WTC11 (cell line): Measurements from ENCODE around the gene GPC5. TPM values are rescaled to one million over a fixed set of nuclear protein-coding genes. Genes with fewer than 3 reads are reported as not detected.

ENCODE experiments used
- ATAC-seq: fragments of 200-7000 bp; cut with Tn5 transposase; 2 replicates; pipeline ENCODE4 v1.10.0; 2021; ENCODE audit warnings: mild to moderate bottlenecking, moderate library complexity
- CTCF ChIA-PET: fragments of 300-600 bp; sonication (Branson Sonifier 250); formaldehyde crosslinking; loops from one replicate; lab custom pipeline; 2021; ENCODE audit warnings: antibody characterized with exemption; lab: Charles Lee
- POLR2A ChIA-PET: fragments of 350-600 bp; sonication (Branson Sonifier 250); formaldehyde crosslinking; loops from one replicate; lab custom pipeline; 2021; ENCODE audit warnings: antibody characterized with exemption; lab: Charles Lee
- DNase-seq: peaks from one replicate; pipeline ENCODE4 v3.0.0; 2021; ENCODE audit warnings: low spot score
- H3K27ac Mint-ChIP-seq: 2 replicates; pipeline ENCODE4 v1.8.0; 2021; ENCODE audit warnings: mixed read lengths
- H3K27me3 Mint-ChIP-seq: 2 replicates; pipeline ENCODE4 v1.8.0; 2021; ENCODE audit warnings: low read depth, mild to moderate bottlenecking, moderate library complexity, mixed read lengths
- H3K36me3 Mint-ChIP-seq: 2 replicates; pipeline ENCODE4 v1.8.0; 2021; ENCODE audit warnings: mixed read lengths
- H3K4me1 Mint-ChIP-seq: 2 replicates; pipeline ENCODE4 v1.8.0; 2022; ENCODE audit warnings: mixed read lengths
- H3K4me3 Mint-ChIP-seq: 2 replicates; pipeline ENCODE4 v1.8.0; 2021; ENCODE audit warnings: mild to moderate bottlenecking, moderate library complexity, mixed read lengths
- H3K9me3 Mint-ChIP-seq: 2 replicates; pipeline ENCODE4 v1.8.0; 2021; ENCODE audit warnings: mixed read lengths
- ATF1 ChIP-seq: sonication (generic); formaldehyde crosslinking; IDR thresholded peaks from 2 replicates; pipeline ENCODE4 v1.8.1; 2023; ENCODE audit warnings: mild to moderate bottlenecking, moderate library complexity, missing genetic modification reagents
- CREM ChIP-seq: sonication (generic); formaldehyde crosslinking; IDR thresholded peaks from 2 replicates; pipeline ENCODE4 v1.8.1; 2022; ENCODE audit warnings: mild to moderate bottlenecking, missing genetic modification reagents, moderate library complexity
- EMX1 ChIP-seq: fragments of 250-450 bp; sonication (Bioruptor Pico); IDR thresholded peaks from 2 replicates; pipeline ENCODE4 v1.8.0; 2021; ENCODE audit warnings: mild to moderate bottlenecking
- GTF2I ChIP-seq: fragments of 250-450 bp; sonication (Bioruptor Pico); conservative IDR thresholded peaks from 2 replicates; pipeline ENCODE4 v1.4.0; 2021; ENCODE audit warnings: mild to moderate bottlenecking
- KAT7 ChIP-seq: sonication (generic); formaldehyde crosslinking; IDR thresholded peaks from 2 replicates; pipeline ENCODE4 v1.8.1; 2023; ENCODE audit warnings: missing genetic modification reagents, mild to moderate bottlenecking, borderline replicate concordance
- MXD4 ChIP-seq: fragments of 250-450 bp; sonication (Bioruptor Pico); IDR thresholded peaks from 2 replicates; pipeline ENCODE4 v1.8.0; 2021; ENCODE audit warnings: mild to moderate bottlenecking, moderate library complexity, borderline replicate concordance
- MYBL2 ChIP-seq: sonication (generic); formaldehyde crosslinking; IDR thresholded peaks from 2 replicates; pipeline ENCODE4 v1.8.1; 2023; ENCODE audit warnings: mild to moderate bottlenecking, moderate library complexity, missing genetic modification reagents
- PRRX2 ChIP-seq: fragments of 250-450 bp; sonication (Bioruptor Pico); IDR thresholded peaks from 2 replicates; pipeline ENCODE4 v1.8.0; 2021; ENCODE audit warnings: mild to moderate bottlenecking
- TEAD4 ChIP-seq: sonication (generic); formaldehyde crosslinking; IDR thresholded peaks from 2 replicates; pipeline ENCODE4 v1.8.0; 2022; ENCODE audit warnings: mild to moderate bottlenecking, missing genetic modification reagents
- ZBTB21 ChIP-seq: sonication (generic); formaldehyde crosslinking; IDR thresholded peaks from 2 replicates; pipeline ENCODE4 v1.8.1; 2023; ENCODE audit warnings: mild to moderate bottlenecking, missing genetic modification reagents, borderline replicate concordance
- ZNF232 ChIP-seq: sonication (generic); formaldehyde crosslinking; IDR thresholded peaks from 2 replicates; pipeline ENCODE4 v1.8.0; 2022; ENCODE audit warnings: mild to moderate bottlenecking, missing genetic modification reagents
- total RNA-seq: library from RNA; stranded (reverse); gene quantifications from 3 replicates; pipeline ENCODE4 v1.2.3, GENCODE V29; 2021
- TF ChIP-seq, protein P1 (sequence below): fragments of 250-450 bp; sonication (Bioruptor Pico); IDR thresholded peaks from 2 replicates; pipeline ENCODE4 v1.9.0; 2021; ENCODE audit warnings: mild to moderate bottlenecking, borderline replicate concordance
- TF ChIP-seq, protein P2 (sequence below): fragments of 200-600 bp; IDR thresholded peaks from 2 replicates; pipeline ENCODE4 v1.8.0; 2022; ENCODE audit warnings: antibody characterized with exemption
- TF ChIP-seq, protein P3 (sequence below): fragments of 250-450 bp; sonication (Bioruptor Pico); conservative IDR thresholded peaks from 2 replicates; pipeline ENCODE4 v1.9.0; 2021; ENCODE audit warnings: mild to moderate bottlenecking
- TF ChIP-seq, protein P4 (sequence below): sonication (generic); formaldehyde crosslinking; IDR thresholded peaks from 2 replicates; pipeline ENCODE4 v1.8.0; 2022; ENCODE audit warnings: mild to moderate bottlenecking, missing genetic modification reagents
- TF ChIP-seq, protein P5 (sequence below): sonication (generic); formaldehyde crosslinking; IDR thresholded peaks from 2 replicates; pipeline ENCODE4 v1.8.1; 2023; ENCODE audit warnings: mild to moderate bottlenecking, missing genetic modification reagents, moderate library complexity
- TF ChIP-seq, protein P6 (sequence below): sonication (generic); formaldehyde crosslinking; IDR thresholded peaks from 2 replicates; pipeline ENCODE4 v1.8.0; 2022; ENCODE audit warnings: mild to moderate bottlenecking, missing genetic modification reagents
- TF ChIP-seq, protein P7 (sequence below): sonication (generic); formaldehyde crosslinking; IDR thresholded peaks from 2 replicates; pipeline ENCODE4 v1.8.0; 2023; ENCODE audit warnings: missing genetic modification reagents
- TF ChIP-seq, protein P8 (sequence below): sonication (generic); formaldehyde crosslinking; IDR thresholded peaks from 2 replicates; pipeline ENCODE4 v1.8.0; 2022; ENCODE audit warnings: mild to moderate bottlenecking, missing genetic modification reagents
- TF ChIP-seq, protein P9 (sequence below): sonication (generic); formaldehyde crosslinking; IDR thresholded peaks from 2 replicates; pipeline ENCODE4 v1.8.0; 2022; ENCODE audit warnings: missing genetic modification reagents

The GPC5 gene
- total RNA-seq, 1 experiment from 2014 or later = 0.46 TPM

DNA sequence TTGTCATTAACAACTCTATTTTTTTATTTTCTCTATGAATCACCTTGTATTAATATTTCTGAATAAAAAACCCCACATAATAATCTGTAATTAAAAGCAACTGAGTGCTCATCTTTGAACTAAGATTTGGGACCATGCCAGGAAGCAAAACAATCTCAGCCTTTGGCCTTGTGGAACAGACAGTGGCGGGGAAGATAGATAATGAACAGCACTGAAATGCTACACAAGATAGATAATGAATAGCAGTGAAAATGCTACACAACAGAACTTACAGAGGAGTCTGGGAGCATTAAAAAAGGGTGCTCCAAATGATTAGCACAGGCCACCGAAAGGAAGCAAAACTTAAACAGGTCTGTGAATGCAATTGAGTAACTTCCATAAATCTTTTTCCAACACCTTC, 134.9 kb downstream of the GPC5 start (continued):
- TF ChIP-seq, protein P1, sequence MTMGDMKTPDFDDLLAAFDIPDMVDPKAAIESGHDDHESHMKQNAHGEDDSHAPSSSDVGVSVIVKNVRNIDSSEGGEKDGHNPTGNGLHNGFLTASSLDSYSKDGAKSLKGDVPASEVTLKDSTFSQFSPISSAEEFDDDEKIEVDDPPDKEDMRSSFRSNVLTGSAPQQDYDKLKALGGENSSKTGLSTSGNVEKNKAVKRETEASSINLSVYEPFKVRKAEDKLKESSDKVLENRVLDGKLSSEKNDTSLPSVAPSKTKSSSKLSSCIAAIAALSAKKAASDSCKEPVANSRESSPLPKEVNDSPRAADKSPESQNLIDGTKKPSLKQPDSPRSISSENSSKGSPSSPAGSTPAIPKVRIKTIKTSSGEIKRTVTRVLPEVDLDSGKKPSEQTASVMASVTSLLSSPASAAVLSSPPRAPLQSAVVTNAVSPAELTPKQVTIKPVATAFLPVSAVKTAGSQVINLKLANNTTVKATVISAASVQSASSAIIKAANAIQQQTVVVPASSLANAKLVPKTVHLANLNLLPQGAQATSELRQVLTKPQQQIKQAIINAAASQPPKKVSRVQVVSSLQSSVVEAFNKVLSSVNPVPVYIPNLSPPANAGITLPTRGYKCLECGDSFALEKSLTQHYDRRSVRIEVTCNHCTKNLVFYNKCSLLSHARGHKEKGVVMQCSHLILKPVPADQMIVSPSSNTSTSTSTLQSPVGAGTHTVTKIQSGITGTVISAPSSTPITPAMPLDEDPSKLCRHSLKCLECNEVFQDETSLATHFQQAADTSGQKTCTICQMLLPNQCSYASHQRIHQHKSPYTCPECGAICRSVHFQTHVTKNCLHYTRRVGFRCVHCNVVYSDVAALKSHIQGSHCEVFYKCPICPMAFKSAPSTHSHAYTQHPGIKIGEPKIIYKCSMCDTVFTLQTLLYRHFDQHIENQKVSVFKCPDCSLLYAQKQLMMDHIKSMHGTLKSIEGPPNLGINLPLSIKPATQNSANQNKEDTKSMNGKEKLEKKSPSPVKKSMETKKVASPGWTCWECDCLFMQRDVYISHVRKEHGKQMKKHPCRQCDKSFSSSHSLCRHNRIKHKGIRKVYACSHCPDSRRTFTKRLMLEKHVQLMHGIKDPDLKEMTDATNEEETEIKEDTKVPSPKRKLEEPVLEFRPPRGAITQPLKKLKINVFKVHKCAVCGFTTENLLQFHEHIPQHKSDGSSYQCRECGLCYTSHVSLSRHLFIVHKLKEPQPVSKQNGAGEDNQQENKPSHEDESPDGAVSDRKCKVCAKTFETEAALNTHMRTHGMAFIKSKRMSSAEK = no peak
- TF ChIP-seq CREM (CRISPR knock-in tag) (no peak), EMX1 (CRISPR knock-in tag) (no peak)
- TF ChIP-seq, protein P2, sequence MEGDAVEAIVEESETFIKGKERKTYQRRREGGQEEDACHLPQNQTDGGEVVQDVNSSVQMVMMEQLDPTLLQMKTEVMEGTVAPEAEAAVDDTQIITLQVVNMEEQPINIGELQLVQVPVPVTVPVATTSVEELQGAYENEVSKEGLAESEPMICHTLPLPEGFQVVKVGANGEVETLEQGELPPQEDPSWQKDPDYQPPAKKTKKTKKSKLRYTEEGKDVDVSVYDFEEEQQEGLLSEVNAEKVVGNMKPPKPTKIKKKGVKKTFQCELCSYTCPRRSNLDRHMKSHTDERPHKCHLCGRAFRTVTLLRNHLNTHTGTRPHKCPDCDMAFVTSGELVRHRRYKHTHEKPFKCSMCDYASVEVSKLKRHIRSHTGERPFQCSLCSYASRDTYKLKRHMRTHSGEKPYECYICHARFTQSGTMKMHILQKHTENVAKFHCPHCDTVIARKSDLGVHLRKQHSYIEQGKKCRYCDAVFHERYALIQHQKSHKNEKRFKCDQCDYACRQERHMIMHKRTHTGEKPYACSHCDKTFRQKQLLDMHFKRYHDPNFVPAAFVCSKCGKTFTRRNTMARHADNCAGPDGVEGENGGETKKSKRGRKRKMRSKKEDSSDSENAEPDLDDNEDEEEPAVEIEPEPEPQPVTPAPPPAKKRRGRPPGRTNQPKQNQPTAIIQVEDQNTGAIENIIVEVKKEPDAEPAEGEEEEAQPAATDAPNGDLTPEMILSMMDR = no peak
- TF ChIP-seq, protein P3, sequence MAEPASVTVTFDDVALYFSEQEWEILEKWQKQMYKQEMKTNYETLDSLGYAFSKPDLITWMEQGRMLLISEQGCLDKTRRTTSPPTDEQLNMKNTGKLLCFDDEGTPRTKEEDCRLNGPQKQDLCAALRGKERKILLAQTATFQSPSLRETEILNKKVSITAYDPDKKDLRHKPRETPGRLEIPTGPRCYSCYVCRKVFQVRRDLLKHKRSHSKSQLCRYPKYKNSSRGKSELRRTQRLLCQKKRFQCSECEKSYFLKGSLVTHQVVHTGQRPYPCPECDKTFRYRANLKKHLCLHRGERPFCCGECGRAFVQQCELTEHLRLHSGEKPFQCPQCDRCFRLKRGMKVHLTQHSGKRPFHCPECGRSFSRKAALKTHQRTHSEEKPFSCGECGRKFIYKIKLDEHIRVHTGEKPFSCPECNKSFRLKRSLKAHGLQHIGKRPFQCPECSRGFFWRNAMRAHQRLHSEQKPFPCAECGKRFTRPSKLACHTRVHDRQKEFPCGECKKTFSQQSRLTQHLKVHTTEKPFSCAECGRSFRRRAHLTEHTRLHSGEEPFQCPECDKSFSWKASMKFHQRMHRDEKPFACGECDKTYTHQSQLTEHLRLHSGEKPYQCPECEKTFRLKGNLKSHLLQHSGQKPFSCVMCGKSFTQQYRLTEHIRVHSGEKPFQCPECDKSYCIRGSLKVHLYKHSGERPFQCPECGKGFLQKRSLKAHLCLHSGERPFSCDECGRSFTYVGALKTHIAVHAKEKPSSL = no peak

DNA sequence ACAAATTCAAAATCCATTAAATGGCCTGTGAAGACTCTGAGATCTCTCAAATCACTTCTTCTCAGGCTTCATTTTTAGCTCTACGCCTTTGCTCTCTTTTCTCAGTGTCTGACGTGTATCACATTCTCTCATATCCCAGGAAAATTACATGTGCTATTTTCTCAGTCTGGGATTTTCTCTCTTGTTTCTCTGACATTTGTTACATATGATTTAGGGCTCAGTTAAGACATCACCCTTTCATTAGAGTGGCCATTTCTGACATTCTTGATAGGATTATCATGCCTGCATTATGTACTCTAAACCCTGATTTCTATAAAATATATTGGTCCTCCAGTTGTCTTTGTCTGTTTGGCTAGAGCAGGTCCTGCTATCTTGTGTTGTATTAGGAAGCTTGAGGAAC, 136.6 kb downstream of the GPC5 start:
- ATAC-seq = no peak
- ChIA-PET CTCF (no interaction called here), POLR2A (no interaction called here)
- no peaks in the 10 kb centered on the region for H3K9me3 Mint-ChIP-seq
- H3K27me3 Mint-ChIP-seq = no peaks in the 10 kb centered on the region
- H3K4me1 Mint-ChIP-seq = peaks cover 4% of the 10 kb centered on the region; the same call in 1 of the 2 replicates
- H3K36me3 Mint-ChIP-seq = no peaks in the 10 kb centered on the region
- DNase-seq = no peak
- H3K27ac Mint-ChIP-seq = no peak overlapping the region
- H3K4me3 Mint-ChIP-seq = no peak overlapping the region
- no peak for TF ChIP-seq MYBL2
- no peak for TF ChIP-seq MXD4 (CRISPR knock-in tag)
- TF ChIP-seq GTF2I (CRISPR knock-in tag) = no peak
- TF ChIP-seq, protein P4, sequence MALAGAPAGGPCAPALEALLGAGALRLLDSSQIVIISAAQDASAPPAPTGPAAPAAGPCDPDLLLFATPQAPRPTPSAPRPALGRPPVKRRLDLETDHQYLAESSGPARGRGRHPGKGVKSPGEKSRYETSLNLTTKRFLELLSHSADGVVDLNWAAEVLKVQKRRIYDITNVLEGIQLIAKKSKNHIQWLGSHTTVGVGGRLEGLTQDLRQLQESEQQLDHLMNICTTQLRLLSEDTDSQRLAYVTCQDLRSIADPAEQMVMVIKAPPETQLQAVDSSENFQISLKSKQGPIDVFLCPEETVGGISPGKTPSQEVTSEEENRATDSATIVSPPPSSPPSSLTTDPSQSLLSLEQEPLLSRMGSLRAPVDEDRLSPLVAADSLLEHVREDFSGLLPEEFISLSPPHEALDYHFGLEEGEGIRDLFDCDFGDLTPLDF (CRISPR knock-in tag) = no peak
- no peak for TF ChIP-seq TEAD4 (CRISPR knock-in tag)
- TF ChIP-seq, protein P5, sequence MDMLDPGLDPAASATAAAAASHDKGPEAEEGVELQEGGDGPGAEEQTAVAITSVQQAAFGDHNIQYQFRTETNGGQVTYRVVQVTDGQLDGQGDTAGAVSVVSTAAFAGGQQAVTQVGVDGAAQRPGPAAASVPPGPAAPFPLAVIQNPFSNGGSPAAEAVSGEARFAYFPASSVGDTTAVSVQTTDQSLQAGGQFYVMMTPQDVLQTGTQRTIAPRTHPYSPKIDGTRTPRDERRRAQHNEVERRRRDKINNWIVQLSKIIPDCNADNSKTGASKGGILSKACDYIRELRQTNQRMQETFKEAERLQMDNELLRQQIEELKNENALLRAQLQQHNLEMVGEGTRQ (CRISPR knock-in tag) = no peak
- TF ChIP-seq, protein P6, sequence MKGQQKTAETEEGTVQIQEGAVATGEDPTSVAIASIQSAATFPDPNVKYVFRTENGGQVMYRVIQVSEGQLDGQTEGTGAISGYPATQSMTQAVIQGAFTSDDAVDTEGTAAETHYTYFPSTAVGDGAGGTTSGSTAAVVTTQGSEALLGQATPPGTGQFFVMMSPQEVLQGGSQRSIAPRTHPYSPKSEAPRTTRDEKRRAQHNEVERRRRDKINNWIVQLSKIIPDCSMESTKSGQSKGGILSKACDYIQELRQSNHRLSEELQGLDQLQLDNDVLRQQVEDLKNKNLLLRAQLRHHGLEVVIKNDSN (CRISPR knock-in tag) = no peak
- TF ChIP-seq, protein P7, sequence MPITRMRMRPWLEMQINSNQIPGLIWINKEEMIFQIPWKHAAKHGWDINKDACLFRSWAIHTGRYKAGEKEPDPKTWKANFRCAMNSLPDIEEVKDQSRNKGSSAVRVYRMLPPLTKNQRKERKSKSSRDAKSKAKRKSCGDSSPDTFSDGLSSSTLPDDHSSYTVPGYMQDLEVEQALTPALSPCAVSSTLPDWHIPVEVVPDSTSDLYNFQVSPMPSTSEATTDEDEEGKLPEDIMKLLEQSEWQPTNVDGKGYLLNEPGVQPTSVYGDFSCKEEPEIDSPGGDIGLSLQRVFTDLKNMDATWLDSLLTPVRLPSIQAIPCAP (CRISPR knock-in tag) = no peak
- TF ChIP-seq ZBTB21 = no peak
- TF ChIP-seq KAT7 (CRISPR knock-in tag) = no peak
- TF ChIP-seq, protein P8, sequence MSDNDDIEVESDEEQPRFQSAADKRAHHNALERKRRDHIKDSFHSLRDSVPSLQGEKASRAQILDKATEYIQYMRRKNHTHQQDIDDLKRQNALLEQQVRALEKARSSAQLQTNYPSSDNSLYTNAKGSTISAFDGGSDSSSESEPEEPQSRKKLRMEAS (CRISPR knock-in tag) = no peak
- no peak for TF ChIP-seq PRRX2
- TF ChIP-seq, protein P9, sequence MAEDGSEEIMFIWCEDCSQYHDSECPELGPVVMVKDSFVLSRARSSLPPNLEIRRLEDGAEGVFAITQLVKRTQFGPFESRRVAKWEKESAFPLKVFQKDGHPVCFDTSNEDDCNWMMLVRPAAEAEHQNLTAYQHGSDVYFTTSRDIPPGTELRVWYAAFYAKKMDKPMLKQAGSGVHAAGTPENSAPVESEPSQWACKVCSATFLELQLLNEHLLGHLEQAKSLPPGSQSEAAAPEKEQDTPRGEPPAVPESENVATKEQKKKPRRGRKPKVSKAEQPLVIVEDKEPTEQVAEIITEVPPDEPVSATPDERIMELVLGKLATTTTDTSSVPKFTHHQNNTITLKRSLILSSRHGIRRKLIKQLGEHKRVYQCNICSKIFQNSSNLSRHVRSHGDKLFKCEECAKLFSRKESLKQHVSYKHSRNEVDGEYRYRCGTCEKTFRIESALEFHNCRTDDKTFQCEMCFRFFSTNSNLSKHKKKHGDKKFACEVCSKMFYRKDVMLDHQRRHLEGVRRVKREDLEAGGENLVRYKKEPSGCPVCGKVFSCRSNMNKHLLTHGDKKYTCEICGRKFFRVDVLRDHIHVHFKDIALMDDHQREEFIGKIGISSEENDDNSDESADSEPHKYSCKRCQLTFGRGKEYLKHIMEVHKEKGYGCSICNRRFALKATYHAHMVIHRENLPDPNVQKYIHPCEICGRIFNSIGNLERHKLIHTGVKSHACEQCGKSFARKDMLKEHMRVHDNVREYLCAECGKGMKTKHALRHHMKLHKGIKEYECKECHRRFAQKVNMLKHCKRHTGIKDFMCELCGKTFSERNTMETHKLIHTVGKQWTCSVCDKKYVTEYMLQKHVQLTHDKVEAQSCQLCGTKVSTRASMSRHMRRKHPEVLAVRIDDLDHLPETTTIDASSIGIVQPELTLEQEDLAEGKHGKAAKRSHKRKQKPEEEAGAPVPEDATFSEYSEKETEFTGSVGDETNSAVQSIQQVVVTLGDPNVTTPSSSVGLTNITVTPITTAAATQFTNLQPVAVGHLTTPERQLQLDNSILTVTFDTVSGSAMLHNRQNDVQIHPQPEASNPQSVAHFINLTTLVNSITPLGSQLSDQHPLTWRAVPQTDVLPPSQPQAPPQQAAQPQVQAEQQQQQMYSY (CRISPR knock-in tag) = no peak
- TF ChIP-seq ATF1 (CRISPR knock-in tag) = no peak
- no peak for TF ChIP-seq ZNF232
